Mucosa of descending colon (tissue), 3 donors: ENCODE data around the gene CAST. TPM values are rescaled to one million over a fixed set of nuclear protein-coding genes. Genes with fewer than 3 reads are reported as not detected.

Experiments used
- ATAC-seq: fragments of 200-7000 bp; cut with Tn5 transposase; one replicate; pipeline ENCODE4 v1.9.1; 2020; ENCODE audit warnings: mild to moderate bottlenecking, moderate library complexity
- DNase-seq, 3 donors: peaks; one replicate each; pipeline ENCODE4 v3.0.0-alpha.2; 2020
- H3K36me3 ChIP-seq: fragments of 200-600 bp; one replicate; pipeline ENCODE4 v1.8.0; 2021; ENCODE audit warnings: low read depth, mild to moderate bottlenecking
- H3K4me1 ChIP-seq: fragments of 200-600 bp; one replicate; pipeline ENCODE4 v1.8.0; 2021; ENCODE audit warnings: low read depth, mild to moderate bottlenecking
- H3K4me3 ChIP-seq: fragments of 200-600 bp; one replicate; pipeline ENCODE4 v1.8.0; 2021; ENCODE audit warnings: mild to moderate bottlenecking
- H3K9me3 ChIP-seq: fragments of 200-600 bp; one replicate; pipeline ENCODE4 v1.8.0; 2021; ENCODE audit warnings: mild to moderate bottlenecking
- intact Hi-C, 2 donors: fragments of 100-400 bp; cut with DNase I in 1 of 2; cut with micrococcal nuclease in 1 of 2; formaldehyde crosslinking; loops; one replicate each; pipeline versions ENCODE4 v1.11.0 to v1.11.1; 2022; cut with DNase I, micrococcal nuclease
- total RNA-seq, 3 donors: library from RNA; stranded (reverse); fragmentation: NEBNext Ultra II Directional in 2 of 3; extraction: Animal tissue kit (Norgen Biotek cat#: 25700) in 2 of 3; gene quantifications; one replicate each; pipeline versions ENCODE4 v1.2.1 to v1.2.4, GENCODE V29; 2021 to 2023
- TF ChIP-seq, protein P1 (sequence below): fragments of 200-600 bp; IDR thresholded peaks from one replicate; pipeline ENCODE4 v1.8.0; 2022; ENCODE audit warnings: antibody characterized with exemption, mild to moderate bottlenecking
- donor health status: DM: no; HTN: no; CAD: no; lungs with moderate emphysema.
- donor health status: DM: no; HTN: no; CAD: no.
- donor health status: DM: no; HTN: yes; CAD: no.

CAST gene
- total RNA-seq, 3 donors from 2014 or later, result 348 to 433 (median 372) TPM

DNA sequence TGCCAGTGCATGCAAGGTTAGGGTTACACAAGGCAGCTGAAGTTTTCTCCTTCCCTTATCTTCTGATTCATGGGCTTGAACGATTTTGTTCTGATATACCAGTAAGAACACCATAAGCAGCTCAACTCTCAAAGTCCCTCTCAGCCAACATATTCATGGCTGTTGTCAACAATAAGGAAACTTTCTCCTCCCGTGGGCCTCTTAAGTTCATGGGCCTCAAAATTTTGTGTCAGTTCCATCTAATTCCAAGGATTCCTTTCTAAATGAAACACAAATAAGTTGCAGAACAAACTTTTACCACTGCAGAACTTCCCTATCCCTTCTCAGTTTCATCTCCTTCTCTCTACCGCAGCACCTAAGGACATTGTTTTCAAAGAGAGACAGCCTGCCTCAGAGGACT is 23.6 kb upstream of the CAST start:
- no peak overlapping the region for H3K4me3 ChIP-seq
- H3K36me3 ChIP-seq, result no peaks in the 10 kb centered on the region
- no peaks in the 10 kb centered on the region for H3K9me3 ChIP-seq
- TF ChIP-seq, protein P1, sequence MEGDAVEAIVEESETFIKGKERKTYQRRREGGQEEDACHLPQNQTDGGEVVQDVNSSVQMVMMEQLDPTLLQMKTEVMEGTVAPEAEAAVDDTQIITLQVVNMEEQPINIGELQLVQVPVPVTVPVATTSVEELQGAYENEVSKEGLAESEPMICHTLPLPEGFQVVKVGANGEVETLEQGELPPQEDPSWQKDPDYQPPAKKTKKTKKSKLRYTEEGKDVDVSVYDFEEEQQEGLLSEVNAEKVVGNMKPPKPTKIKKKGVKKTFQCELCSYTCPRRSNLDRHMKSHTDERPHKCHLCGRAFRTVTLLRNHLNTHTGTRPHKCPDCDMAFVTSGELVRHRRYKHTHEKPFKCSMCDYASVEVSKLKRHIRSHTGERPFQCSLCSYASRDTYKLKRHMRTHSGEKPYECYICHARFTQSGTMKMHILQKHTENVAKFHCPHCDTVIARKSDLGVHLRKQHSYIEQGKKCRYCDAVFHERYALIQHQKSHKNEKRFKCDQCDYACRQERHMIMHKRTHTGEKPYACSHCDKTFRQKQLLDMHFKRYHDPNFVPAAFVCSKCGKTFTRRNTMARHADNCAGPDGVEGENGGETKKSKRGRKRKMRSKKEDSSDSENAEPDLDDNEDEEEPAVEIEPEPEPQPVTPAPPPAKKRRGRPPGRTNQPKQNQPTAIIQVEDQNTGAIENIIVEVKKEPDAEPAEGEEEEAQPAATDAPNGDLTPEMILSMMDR, result no peak
- ATAC-seq (no peak), DNase-seq (no peak)
- peaks cover 10% of the 10 kb centered on the region for H3K4me1 ChIP-seq
- intact Hi-C loops, result no loop called here

DNA sequence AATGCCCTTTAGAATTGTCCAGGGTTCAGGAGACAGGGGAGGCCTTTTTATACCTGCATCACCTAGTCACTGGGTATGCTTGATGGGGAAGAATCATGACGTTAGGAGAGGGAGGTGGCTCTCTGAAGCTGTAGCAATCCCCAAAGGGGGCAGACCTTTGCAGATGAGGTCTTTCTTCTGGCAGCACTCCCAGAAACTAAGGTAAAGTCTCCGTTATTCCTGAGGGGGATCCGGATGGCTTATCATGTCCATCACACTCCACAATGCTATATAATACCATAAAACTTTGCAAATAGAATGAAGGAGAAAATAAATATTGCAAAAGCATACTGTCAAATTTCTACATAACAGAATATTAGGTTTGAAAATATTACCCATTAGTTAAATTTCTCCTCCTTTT is 21.5 kb upstream of the CAST start:
- intact Hi-C loops, result no loop called here

DNA sequence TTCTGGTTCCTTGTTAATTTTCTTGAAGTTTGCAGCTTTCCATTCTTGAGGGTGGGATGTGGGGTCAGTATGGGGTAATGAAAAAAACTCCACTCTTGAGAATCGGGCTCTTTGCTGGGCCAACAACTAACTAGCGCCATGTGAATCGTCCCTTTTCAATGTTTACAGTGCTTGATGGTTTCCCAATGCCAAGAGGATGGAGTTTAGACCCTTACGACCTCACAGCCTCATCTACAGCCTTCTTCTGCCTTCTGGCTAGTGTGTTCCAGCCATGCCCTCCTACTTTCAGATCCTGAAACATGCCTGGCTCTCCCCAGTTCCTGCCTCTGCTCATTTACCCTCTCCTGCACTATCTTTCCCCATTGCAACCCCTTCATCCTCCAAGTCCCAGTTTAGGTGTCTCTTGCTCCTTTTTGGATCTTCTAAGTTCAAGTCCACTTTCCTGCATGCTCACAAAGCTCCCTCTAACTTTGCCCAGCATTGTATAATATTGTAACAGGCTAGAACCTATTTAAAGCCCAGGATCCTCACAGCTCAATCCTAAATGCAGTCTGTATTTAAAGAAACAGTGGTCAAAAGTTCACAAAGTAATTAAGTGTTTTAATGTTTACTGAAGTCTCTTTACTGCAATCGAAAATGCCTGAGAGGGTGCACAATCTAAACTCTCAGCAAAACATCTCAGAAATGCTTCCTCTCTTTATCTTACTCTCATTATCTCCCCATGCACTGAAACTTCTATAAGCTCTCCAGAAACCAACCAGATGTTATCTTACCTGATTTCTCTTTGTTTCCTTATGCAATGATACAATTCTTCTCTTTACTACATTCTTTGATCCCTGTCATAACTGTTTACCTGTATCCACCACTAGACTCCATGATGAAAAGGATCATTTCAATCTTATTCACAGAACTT is 20.6 kb upstream of the CAST start:
- DNase-seq (no peak), ATAC-seq (peak; percentile 48)
- H3K9me3 ChIP-seq, result no peaks in the 10 kb centered on the region
- intact Hi-C loops, result no loop called here
- peaks cover 10% of the 10 kb centered on the region for H3K4me1 ChIP-seq
- no peaks in the 10 kb centered on the region for H3K36me3 ChIP-seq
- TF ChIP-seq, protein P1, result no peak
- no peak overlapping the region for H3K4me3 ChIP-seq

More for the DNA sequence above, 21.5 kb upstream of the CAST start:
- Histone ChIP-seq H3K4me3 (no peak overlapping the region), H3K4me1 (peaks cover 10% of the 10 kb centered on the region), H3K9me3 (no peaks in the 10 kb centered on the region), H3K36me3 (no peaks in the 10 kb centered on the region)
- DNase-seq, result no peak
- no peak for ATAC-seq
- TF ChIP-seq, protein P1, result no peak

DNA sequence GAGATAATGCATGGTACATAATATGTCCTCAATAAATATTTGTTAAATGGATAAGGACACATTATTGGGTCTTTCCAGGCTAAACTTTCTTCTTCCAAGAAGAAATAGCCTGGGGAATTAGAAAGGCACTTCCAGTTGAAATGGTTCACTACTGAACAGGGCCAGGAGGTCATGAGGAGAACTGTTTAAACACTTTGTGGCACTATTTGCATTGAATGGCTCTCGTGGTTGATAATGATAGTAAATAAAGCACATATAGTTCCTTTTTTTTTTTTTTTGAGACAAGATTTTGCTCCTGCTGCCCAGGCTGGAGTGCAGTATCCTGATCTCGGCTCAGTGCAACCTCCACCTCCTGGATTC is 19.9 kb upstream of the CAST start:
- intact Hi-C loops, result no loop called here
- no peak for DNase-seq
- no peaks in the 10 kb centered on the region for H3K9me3 ChIP-seq

DNA sequence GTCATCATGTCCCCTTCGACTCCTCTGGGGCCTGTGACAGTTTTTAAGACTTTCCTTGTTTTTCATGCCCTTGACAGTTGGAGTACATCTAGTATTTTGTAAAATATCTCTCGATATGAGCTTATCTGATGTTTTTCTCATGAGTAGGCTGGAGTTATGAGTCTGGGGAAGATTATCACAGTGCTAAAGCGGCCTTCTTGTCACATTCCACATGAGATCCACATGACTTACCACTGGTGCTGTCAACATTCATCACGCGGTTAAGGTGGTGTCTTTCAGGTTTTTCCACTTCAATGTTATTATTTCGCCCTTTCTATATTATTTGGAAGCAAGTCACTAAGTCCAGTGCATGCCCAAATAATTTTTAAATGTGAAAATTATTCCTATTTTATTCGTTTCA is 17.1 kb upstream of the CAST start:
- H3K36me3 ChIP-seq, result no peaks in the 10 kb centered on the region
- DNase-seq (no peak), ATAC-seq (no peak)
- H3K4me3 ChIP-seq, result no peak overlapping the region
- H3K9me3 ChIP-seq, result no peaks in the 10 kb centered on the region
- TF ChIP-seq, protein P1, result no peak
- H3K4me1 ChIP-seq, result peaks cover 30% of the 10 kb centered on the region
- intact Hi-C loops, result no loop called here

More for the DNA sequence above, 19.9 kb upstream of the CAST start:
- TF ChIP-seq, protein P1, result no peak
- H3K4me3 ChIP-seq, result no peak overlapping the region
- no peaks in the 10 kb centered on the region for H3K36me3 ChIP-seq
- peaks cover 10% of the 10 kb centered on the region for H3K4me1 ChIP-seq
- no peak for ATAC-seq
